Measurements from ENCODE around the gene THEMIS2.

THEMIS2 gene

GRCh38 chr1:27885621-27886352, 13.4 kb downstream of the THEMIS2 start:
- no peak for DNase-seq (ENCODE audit: low read depth)

- DNase-seq (ENCODE audit: low read depth): no peak
Measured at GRCh38 chr1:27886353-27886679, 14.0 kb downstream of the THEMIS2 start.

GRCh38 chr1:27886744-27887143, 14.4 kb downstream of the THEMIS2 start:
- no peak for DNase-seq (ENCODE audit: low read depth)

DNA sequence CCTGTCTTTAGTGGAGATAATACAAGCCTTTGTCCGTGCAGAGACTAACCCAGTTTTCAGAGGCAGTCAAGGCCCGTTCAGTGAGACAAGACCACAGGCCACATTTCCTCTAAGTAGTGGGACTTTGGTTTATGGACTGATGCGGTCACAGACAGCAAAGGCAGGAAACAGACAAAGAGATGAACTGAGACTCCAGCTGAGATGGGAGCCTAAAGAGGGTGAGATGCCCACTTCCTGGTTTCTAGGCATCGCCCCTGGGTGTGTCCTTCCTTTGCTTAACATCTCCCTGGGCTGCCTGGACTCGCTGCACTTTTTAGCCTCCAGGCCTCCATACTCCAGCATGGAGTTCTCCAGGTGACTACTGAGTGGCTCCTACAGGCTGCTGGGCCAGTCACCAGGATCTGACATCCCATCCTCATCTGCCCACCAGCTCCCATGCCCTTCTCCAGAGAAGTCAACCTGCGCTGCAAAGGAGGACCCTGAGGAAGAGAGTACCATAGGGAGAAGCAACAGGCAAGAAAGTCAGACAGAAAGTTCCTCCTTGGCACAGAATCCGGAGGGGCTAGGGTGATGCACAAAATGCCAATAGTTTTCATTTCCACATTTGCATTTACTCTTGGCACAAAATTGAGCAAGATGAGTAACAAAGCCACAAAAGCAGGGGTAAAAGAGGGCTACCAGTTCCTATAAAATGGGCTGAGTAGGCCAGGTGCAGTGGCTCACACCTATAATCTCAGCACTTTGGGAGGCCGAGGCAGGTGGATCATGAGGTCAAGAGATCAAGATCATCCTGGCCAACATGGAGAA, 15.1 kb downstream of the THEMIS2 start:
- no peak for DNase-seq (ENCODE audit: low read depth)

GRCh38 chr1:27889506-27889905, 17.2 kb downstream of the THEMIS2 start:
- DNase-seq (ENCODE audit: low read depth): no peak

GRCh38 chr1:27891196-27891889, 19.0 kb downstream of the THEMIS2 start:
- no peak for DNase-seq (ENCODE audit: low read depth)

DNA sequence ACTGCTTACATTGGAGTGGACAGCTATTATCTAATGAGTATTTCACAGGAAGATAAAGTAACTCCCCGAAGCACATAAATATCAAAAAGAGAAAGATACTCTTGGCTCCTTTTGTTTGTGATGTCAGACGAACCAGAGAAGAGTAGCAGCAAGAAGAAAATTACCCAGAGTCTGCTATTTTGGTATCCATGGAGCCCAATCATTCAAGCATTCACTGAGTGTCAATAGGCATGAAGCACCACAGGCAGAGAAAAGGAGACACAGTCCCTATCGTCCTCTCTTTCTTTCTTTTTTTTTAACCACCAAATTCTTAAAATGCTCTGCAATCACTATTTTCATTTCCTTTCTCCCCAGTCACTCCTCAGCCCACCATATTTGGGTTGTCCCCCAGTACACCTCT, 22.2 kb downstream of the THEMIS2 start:
- DNase-seq (ENCODE audit: low read depth): no peak

DNA sequence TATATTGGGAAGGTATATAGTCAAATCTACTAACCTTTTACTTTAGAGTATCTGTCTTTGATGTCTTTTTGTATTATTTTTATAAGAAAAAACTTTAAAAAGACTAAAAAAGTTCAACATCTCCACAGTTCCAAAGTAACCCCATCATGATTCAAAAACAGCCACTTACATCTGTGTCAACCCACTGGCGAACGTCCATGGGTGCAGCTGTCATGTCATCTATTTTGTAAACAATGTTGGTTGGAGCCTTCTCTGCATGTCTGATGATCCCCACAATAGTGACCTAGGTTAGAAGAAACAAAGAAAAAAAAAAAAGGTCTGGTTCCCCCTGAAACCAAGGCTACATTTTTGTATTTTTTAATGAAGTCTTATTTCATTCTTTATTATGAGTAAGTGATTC, 34.4 kb downstream of the THEMIS2 start:
- no peak for DNase-seq (ENCODE audit: low read depth)

GRCh38 chr1:27912429-27912828, 40.1 kb downstream of the THEMIS2 start:
- no peak for DNase-seq (ENCODE audit: low read depth)

DNA sequence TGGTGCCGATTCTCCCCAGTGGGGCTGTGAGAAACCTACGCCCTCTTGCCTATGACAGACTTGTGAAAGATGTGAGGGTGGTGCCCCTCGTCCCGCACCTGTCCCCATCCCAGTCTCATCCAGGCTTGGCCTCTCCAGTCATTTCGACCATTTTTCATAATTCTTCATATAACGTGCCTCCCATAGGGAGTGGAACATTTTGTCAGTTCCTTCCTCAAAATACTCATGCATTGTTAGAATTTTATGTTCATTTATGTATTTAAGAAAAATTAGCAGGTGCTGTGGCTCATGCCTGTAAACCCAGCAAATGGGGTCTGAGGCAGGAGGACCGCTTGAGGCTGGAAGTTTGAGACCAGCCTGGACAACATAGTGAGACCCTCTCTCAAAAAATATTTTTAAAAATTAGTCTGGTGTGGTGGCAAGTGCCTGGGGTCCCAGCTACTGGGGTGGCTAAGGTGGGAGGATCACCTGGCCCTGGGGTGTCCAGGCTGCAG, 42.8 kb downstream of the THEMIS2 start:
- DNase-seq (ENCODE audit: low read depth): no peak

- DNase-seq (ENCODE audit: low read depth): no peak
Measured at GRCh38 chr1:27922272-27922671, 49.9 kb downstream of the THEMIS2 start.

DNA sequence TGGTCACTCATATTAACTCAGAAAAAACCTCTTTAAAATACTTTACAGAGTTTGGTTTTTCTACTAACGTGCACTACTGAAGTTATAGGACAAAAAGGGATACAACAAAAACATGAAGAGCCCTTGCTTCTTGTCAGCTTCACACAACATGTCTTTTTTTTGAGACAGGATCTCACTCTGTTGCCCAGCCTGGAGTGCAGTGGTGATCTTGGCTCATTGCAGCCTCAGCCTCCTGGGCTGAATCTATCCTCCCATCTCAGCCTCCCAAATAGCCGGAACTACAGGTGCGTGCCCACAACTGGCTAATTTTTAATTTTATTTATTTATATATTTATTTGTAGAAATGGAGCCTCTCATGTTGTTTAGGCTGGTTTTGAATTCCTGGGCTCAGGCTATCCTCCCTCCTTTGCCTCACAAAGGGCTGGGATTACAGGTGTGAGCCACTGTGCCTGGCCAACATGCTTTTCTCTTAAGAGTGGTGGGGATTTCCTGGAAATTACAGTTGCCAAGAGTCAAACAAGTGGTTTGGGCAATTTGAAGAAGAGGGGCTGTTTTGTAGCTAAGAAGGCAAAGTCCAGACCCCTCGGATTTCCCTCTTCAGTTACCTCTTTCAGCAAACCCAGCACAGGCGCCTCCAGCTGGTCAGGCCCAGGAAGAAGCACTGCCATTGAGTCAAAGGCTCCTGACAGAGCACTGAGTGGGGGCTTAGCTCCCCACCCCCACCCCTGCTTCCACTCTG, 56.0 kb downstream of the THEMIS2 start:
- no peak for DNase-seq (ENCODE audit: low read depth)

DNA sequence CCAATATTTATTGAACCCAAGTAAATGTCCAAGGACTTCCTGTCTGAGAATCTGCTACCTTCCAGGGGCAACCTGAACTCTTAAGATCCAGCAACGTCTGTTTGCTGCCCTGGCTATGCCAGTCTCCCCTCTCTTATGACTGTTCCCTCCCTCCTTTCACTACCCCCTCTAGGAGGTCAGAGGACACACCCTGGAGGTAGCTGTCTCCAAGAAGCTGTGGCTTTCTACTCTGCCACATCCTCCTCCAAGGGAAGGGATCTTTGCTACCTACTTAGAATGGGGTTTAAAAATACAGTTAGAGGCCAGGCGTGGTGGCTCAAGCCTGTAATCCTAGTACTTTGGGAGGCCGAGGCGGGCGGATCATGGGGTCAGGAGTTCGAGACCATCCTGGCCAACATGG, 58.8 kb downstream of the THEMIS2 start:
- DNase-seq (ENCODE audit: low read depth): no peak

DNA sequence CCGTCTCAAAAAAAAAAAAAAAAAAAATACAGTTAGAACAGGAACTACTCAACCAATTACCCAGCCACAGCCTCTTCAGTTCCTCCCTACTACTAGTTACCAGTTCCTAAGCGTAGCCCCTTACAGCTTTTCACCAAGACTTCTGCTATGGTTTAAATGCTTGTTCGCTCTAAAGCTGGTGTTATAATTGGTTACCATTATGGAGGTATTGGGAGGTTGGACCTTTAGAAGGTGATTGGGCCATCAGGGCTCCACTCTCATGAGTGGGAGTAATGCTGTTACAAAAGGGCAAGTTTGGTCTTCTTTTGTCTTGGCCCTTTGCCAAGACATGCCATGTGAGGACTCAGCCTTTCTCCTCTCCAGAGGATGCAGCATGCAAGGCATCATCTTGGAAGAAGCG, 59.4 kb downstream of the THEMIS2 start:
- DNase-seq (ENCODE audit: low read depth): no peak

- no peak for DNase-seq (ENCODE audit: low read depth)
Measured at GRCh38 chr1:27934818-27935549, 62.6 kb downstream of the THEMIS2 start, which contains the start of gene SMPDL3B. Gene SMPDL3B (plus strand): TSS chr1:27935000. CDS start chr1:27935184, 184 bp downstream.

DNA sequence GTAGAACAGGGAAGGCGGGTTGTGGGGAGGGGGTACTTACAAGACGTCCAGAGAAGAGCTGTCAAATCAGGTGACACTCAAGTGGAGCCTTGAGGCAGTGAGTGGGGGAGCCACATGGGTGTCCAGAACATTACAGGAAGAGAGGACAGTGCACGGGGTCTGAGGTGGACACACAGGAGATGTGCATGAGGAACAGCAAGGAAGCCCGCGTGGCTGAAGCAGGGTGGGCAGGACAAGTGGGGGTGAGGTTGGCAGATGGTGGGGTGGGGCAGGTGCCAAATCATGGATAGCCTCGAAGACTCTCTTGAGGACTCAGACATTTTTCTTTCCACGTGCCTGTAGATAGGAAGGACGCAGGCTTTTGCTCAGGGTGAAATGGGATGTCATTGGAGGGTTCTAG, 63.4 kb downstream of the THEMIS2 start:
- no peak for DNase-seq (ENCODE audit: low read depth)
